Calu3 (cell line): ENCODE data around the gene ST6GAL1. TPM values are rescaled to one million over a fixed set of nuclear protein-coding genes. Genes with fewer than 3 reads are reported as not detected.

Experiments used
- BruUV-seq: library from RNA; stranded (reverse); fragments of 400-500 nt; replicated peaks from 2 replicates; lab custom pipeline; 2021; lab: Mats Ljungman, UMichigan
- CTCF ChIA-PET: fragments of 300-600 bp; sonication (Branson Sonifier 250); formaldehyde crosslinking; loops from one replicate; lab custom pipeline; 2022; ENCODE audit warnings: antibody characterized with exemption; lab: Charles Lee
- DNase-seq: peaks from one replicate; pipeline ENCODE4 v3.0.0; 2022
- H3K27ac Mint-ChIP-seq: one replicate; pipeline ENCODE4 v1.8.0; 2022; ENCODE audit warnings: mixed read lengths; ENCODE audit not compliant: unreplicated experiment
- H3K27me3 Mint-ChIP-seq: one replicate; pipeline ENCODE4 v1.8.0; 2022; ENCODE audit warnings: mixed read lengths; ENCODE audit not compliant: unreplicated experiment
- H3K36me3 Mint-ChIP-seq: one replicate; pipeline ENCODE4 v1.8.0; 2022; ENCODE audit warnings: mild to moderate bottlenecking, moderate library complexity, mixed read lengths; ENCODE audit not compliant: insufficient read depth, unreplicated experiment
- H3K4me1 Mint-ChIP-seq: one replicate; pipeline ENCODE4 v1.8.0; 2022; ENCODE audit warnings: mild to moderate bottlenecking, low read depth, mixed read lengths; ENCODE audit not compliant: unreplicated experiment
- H3K4me3 Mint-ChIP-seq: one replicate; pipeline ENCODE4 v1.8.0; 2022; ENCODE audit warnings: mild to moderate bottlenecking, low read depth, moderate library complexity, mixed read lengths; ENCODE audit not compliant: unreplicated experiment
- H3K9me3 Mint-ChIP-seq: one replicate; pipeline ENCODE4 v1.8.0; 2022; ENCODE audit warnings: low read depth, mixed read lengths; ENCODE audit not compliant: unreplicated experiment
- intact Hi-C: fragments of 100-400 bp; cut with micrococcal nuclease; formaldehyde crosslinking; loops from one replicate; pipeline ENCODE4 v1.10.0; 2022; ENCODE audit not compliant: unreplicated experiment
- total RNA-seq: library from RNA; stranded (reverse); gene quantifications from 2 replicates; pipeline ENCODE4 v1.2.3, GENCODE V29; 2022
- TF ChIP-seq, protein P1 (sequence below): fragments of 200-600 bp; IDR thresholded peaks from one replicate; pipeline ENCODE4 v1.8.0; 2022; ENCODE audit warnings: antibody characterized with exemption; ENCODE audit not compliant: unreplicated experiment

Gene ST6GAL1
- total RNA-seq, 1 experiment from 2014 or later = 20.4 TPM

GRCh38 chr3:186921578-186921977 lies 8.7 kb upstream of the ST6GAL1 start:
- no TSS peak for BruUV-seq
- Mint-ChIP-seq H3K36me3 (no peaks in the 10 kb centered on the region), H3K27me3 (peaks cover 35% of the 10 kb centered on the region), H3K4me1 (no peaks in the 10 kb centered on the region), H3K4me3 (no peak overlapping the region), H3K27ac (no peak overlapping the region), H3K9me3 (no peaks in the 10 kb centered on the region)
- CTCF ChIA-PET = interaction anchor here (0.7 kb wide), 1 partner anchor 9 kb away, joined by 4 read pairs; the partner anchor contains the start of gene ST6GAL1
- TF ChIP-seq, protein P1, sequence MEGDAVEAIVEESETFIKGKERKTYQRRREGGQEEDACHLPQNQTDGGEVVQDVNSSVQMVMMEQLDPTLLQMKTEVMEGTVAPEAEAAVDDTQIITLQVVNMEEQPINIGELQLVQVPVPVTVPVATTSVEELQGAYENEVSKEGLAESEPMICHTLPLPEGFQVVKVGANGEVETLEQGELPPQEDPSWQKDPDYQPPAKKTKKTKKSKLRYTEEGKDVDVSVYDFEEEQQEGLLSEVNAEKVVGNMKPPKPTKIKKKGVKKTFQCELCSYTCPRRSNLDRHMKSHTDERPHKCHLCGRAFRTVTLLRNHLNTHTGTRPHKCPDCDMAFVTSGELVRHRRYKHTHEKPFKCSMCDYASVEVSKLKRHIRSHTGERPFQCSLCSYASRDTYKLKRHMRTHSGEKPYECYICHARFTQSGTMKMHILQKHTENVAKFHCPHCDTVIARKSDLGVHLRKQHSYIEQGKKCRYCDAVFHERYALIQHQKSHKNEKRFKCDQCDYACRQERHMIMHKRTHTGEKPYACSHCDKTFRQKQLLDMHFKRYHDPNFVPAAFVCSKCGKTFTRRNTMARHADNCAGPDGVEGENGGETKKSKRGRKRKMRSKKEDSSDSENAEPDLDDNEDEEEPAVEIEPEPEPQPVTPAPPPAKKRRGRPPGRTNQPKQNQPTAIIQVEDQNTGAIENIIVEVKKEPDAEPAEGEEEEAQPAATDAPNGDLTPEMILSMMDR = no peak
- intact Hi-C loops = no loop called here
- DNase-seq = no peak

DNA sequence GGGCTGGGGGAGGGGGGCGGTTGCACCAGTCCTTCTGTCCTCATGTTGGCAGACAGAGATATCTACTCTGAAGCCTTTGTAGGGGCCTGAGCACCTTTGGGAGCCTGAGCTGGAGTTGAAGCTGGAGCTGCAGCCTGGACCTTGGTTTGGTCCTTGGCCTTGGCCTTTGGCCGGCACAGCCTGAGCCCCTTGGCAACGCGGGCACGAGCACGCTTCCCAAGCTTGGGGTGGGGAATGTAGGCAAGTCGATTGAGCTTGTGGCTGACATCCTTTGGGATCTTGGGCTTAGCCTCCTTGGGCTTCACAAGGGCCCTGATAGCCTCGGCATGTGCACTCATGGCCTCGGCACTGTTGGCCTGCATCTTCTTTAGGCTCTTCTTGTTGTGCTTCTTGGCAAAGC lies 8.1 kb upstream of the ST6GAL1 start:
- H3K4me3 Mint-ChIP-seq = no peak overlapping the region
- TF ChIP-seq, protein P1 = no peak
- intact Hi-C loops = no loop called here
- DNase-seq = no peak
- CTCF ChIA-PET = no interaction called here
- H3K4me1 Mint-ChIP-seq = no peaks in the 10 kb centered on the region
- H3K27ac Mint-ChIP-seq = no peak overlapping the region
- no peaks in the 10 kb centered on the region for H3K36me3 Mint-ChIP-seq
- H3K27me3 Mint-ChIP-seq = peaks cover 35% of the 10 kb centered on the region
- no TSS peak for BruUV-seq
- no peaks in the 10 kb centered on the region for H3K9me3 Mint-ChIP-seq

DNA sequence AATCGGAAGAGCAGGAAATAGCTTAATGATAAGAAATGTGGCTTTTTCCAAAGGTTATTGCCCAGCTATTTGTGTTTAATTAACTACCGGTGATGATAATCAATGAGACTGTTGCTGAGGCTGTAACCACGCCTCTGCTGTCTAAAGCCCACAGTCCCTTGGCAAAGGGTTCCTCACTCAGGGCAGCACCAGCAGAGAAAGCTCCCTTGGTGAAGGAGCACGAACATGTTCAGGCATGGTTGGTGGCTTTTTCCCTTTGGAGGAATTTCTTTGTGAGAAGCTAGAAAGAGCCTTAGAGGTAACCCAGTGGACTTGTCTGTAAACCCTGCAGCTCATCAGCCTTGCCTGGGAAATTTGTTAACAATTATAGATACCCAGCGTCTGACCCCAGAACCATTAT lies 7.5 kb upstream of the ST6GAL1 start:
- TF ChIP-seq, protein P1 = no peak
- H3K27ac Mint-ChIP-seq = no peak overlapping the region
- no peak for DNase-seq
- H3K4me3 Mint-ChIP-seq = no peak overlapping the region
- no peaks in the 10 kb centered on the region for H3K4me1 Mint-ChIP-seq
- BruUV-seq = no TSS peak
- peaks cover 35% of the 10 kb centered on the region for H3K27me3 Mint-ChIP-seq
- H3K36me3 Mint-ChIP-seq = no peaks in the 10 kb centered on the region
- no peaks in the 10 kb centered on the region for H3K9me3 Mint-ChIP-seq
- CTCF ChIA-PET = no interaction called here
- intact Hi-C loops = no loop called here

DNA sequence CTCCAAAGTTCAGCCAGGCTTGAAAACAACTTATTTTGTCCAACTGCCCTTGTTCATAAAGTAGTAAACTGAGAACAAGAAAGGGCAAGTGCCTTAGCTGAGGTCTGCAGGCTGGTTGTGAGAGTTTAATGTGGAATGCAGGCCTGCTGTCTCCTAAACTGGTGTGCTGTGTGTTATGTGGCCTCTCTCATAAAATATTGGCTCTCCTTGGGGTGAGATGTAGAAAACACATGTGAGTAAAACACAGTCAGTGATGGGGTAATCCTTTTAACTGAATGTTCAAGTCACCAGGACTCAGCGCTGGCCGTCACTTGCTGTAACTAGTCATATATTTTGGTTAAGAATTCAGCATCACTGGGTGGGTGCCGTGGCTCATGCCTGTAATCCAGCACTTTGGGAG lies 7.1 kb upstream of the ST6GAL1 start:
- CTCF ChIA-PET = no interaction called here
- Mint-ChIP-seq H3K4me1 (no peaks in the 10 kb centered on the region), H3K27me3 (peaks cover 38% of the 10 kb centered on the region), H3K4me3 (no peak overlapping the region), H3K9me3 (no peaks in the 10 kb centered on the region), H3K36me3 (no peaks in the 10 kb centered on the region), H3K27ac (no peak overlapping the region)
- intact Hi-C loops = no loop called here
- DNase-seq = no peak
- no TSS peak for BruUV-seq
- TF ChIP-seq, protein P1 = no peak
